B cell (primary cell): ENCODE results near the gene DDIT4. TPM values are rescaled to one million over a fixed set of nuclear protein-coding genes. Genes with fewer than 3 reads are reported as not detected.

ENCODE experiments used
- ATAC-seq: fragments of 200-7000 bp; cut with Tn5 transposase; one replicate; pipeline ENCODE4 v1.10.0; 2021; ENCODE audit warnings: low read depth, mild to moderate bottlenecking, moderate number of reproducible peaks, moderate library complexity
- CTCF ChIA-PET: fragments of 350-600 bp; sonication (Branson Sonifier 250); formaldehyde crosslinking; loops from one replicate; lab custom pipeline; 2021; ENCODE audit warnings: antibody characterized with exemption, inconsistent platforms; lab: Charles Lee
- POLR2A ChIA-PET: fragments of 350-600 bp; sonication (Branson Sonifier 250); formaldehyde crosslinking; loops from one replicate; lab custom pipeline; 2021; ENCODE audit warnings: antibody characterized with exemption; lab: Charles Lee
- DNase-seq: peaks from one replicate; pipeline ENCODE4 v3.0.0; 2013
- H2AFZ ChIP-seq: 2 replicates; pipeline ENCODE4 v1.6.1; 2012; ENCODE audit warnings: mild to moderate bottlenecking, low read depth, low read length; ENCODE audit not compliant: insufficient read depth, poor library complexity, severe bottlenecking
- H3K27ac ChIP-seq, 2 donors: 1 replicate in 1 of 2; 2 replicates in 1 of 2; pipeline ENCODE4 v1.5.1; 2012 to 2013; ENCODE audit warnings: low read length in 2 of 2, mild to moderate bottlenecking in 2 of 2, moderate library complexity in 1 of 2
- H3K27me3 ChIP-seq, 4 experiments: fragments of 200-600 bp in 1 of 4; sonication (generic) in 1 of 4; replicated peaks in 1 of 4; 1 replicate in 2 of 4; 2 replicates in 2 of 4; pipeline versions ENCODE4 v1.6.1 to v1.7.0; 2013 to 2016; ENCODE audit warnings: low read length in 3 of 4, mild to moderate bottlenecking in 2 of 4, mixed read lengths in 1 of 4, moderate library complexity in 1 of 4; ENCODE audit not compliant: insufficient read depth in 4 of 4, control insufficient read depth in 3 of 4; ENCODE audit errors: control extremely low read depth in 1 of 4
- H3K36me3 ChIP-seq, 2 experiments: replicated peaks in 1 of 2; 1 replicate in 1 of 2; 2 replicates in 1 of 2; pipeline versions ENCODE4 v1.6.1 to v1.7.1; 2013; ENCODE audit warnings: low read length in 1 of 2; ENCODE audit not compliant: insufficient read depth in 2 of 2, control insufficient read depth in 1 of 2; ENCODE audit errors: control extremely low read depth in 1 of 2, extremely low read depth in 1 of 2
- H3K4me1 ChIP-seq, 2 donors: fragments of 200-600 bp in 1 of 2; sonication (generic) in 1 of 2; 1 replicate in 1 of 2; 2 replicates in 1 of 2; pipeline versions ENCODE4 v1.5.1 to v1.6.1; 2013 to 2017; ENCODE audit warnings: low read length in 2 of 2; ENCODE audit not compliant: control insufficient read depth in 2 of 2, insufficient read depth in 2 of 2
- H3K4me2 ChIP-seq: replicated peaks from 2 replicates; pipeline ENCODE3; 2012; ENCODE audit warnings: mild to moderate bottlenecking, low read depth, low read length; ENCODE audit not compliant: poor library complexity, severe bottlenecking
- H3K4me3 ChIP-seq, 5 experiments: fragments of 200-600 bp in 1 of 5; sonication (generic) in 1 of 5; 1 replicate in 3 of 5; 2 replicates in 2 of 5; pipeline versions ENCODE4 v1.5.1 to v1.7.0; 2011 to 2016; ENCODE audit warnings: low read length in 4 of 5, mild to moderate bottlenecking in 4 of 5, low read depth in 2 of 5, control low read depth in 1 of 5, moderate library complexity in 1 of 5; ENCODE audit not compliant: insufficient read depth in 1 of 5; ENCODE audit errors: control extremely low read depth in 1 of 5, extremely low read depth in 1 of 5
- H3K79me2 ChIP-seq: fragments of 200-600 bp; sonication (generic); one replicate; pipeline ENCODE4 v1.6.0; 2016; ENCODE audit warnings: low read length; ENCODE audit not compliant: control insufficient read depth, insufficient read depth
- H3K9ac ChIP-seq: fragments of 200-600 bp; sonication (generic); 2 replicates; pipeline ENCODE4 v1.6.1; 2017; ENCODE audit warnings: mild to moderate bottlenecking, low read length, moderate library complexity
- H3K9me3 ChIP-seq, 3 donors: one replicate each; pipeline versions ENCODE4 v1.6.1 to v1.7.1; 2013; ENCODE audit warnings: low read length in 2 of 3; ENCODE audit not compliant: control insufficient read depth in 2 of 3, insufficient read depth in 1 of 3; ENCODE audit errors: control extremely low read depth in 1 of 3
- H4K20me1 ChIP-seq: 2 replicates; pipeline ENCODE4 v1.6.0; 2012; ENCODE audit warnings: mild to moderate bottlenecking, low read length; ENCODE audit not compliant: insufficient read depth, control insufficient read depth, poor library complexity, severe bottlenecking
- H3K27ac Mint-ChIP-seq: one replicate; pipeline ENCODE4 v1.8.0; 2021; ENCODE audit warnings: mixed read lengths
- H3K27me3 Mint-ChIP-seq: one replicate; pipeline ENCODE4 v1.8.0; 2021; ENCODE audit warnings: mixed read lengths
- H3K4me1 Mint-ChIP-seq: one replicate; pipeline ENCODE4 v1.8.0; 2021; ENCODE audit warnings: mixed read lengths
- H3K4me3 Mint-ChIP-seq: one replicate; pipeline ENCODE4 v1.8.0; 2021; ENCODE audit warnings: mixed read lengths
- H3K9me3 Mint-ChIP-seq: one replicate; pipeline ENCODE4 v1.8.0; 2022; ENCODE audit warnings: mixed read lengths; ENCODE audit not compliant: insufficient read depth
- CTCF ChIP-seq: fragments of 200-600 bp; IDR thresholded peaks from one replicate; pipeline ENCODE4 v1.8.0; 2022; ENCODE audit warnings: antibody characterized with exemption, mild to moderate bottlenecking
- EZH2 ChIP-seq: IDR thresholded peaks from 2 replicates; pipeline ENCODE4 v1.6.1; 2012; ENCODE audit warnings: borderline replicate concordance, low read depth, mild to moderate bottlenecking, moderate library complexity, low read length; ENCODE audit not compliant: insufficient read depth, poor library complexity, severe bottlenecking
- WGBS: methylation state at CpG from one replicate; pipeline ENCODE4 v1.1.5; 2013; ENCODE audit warnings: missing lambda C conversion rate; ENCODE audit not compliant: insufficient coverage; 5-methylcytosine and 5-hydroxymethylcytosine counted together
- intact Hi-C: fragments of 100-400 bp; cut with micrococcal nuclease; formaldehyde crosslinking; loops from one replicate; pipeline ENCODE4 v1.10.0; 2022
- polyA plus RNA-seq: library from polyadenylated mRNA; depleted of rRNA; stranded (reverse); fragments of >200 nt; gene quantifications from 2 replicates; pipeline ENCODE4 v1.2.3, GENCODE V29; 2012
- total RNA-seq, 2 donors: library from RNA; stranded (reverse); fragments of 120-200 nt in 1 of 2; gene quantifications; 1 replicate in 1 of 2; 2 replicates in 1 of 2; pipeline versions ENCODE4 v1.2.3 to v1.2.4, GENCODE V29; 2013 to 2022

The DDIT4 gene
- total and polyA plus RNA-seq, 2 donors (not counting 1 experiment from before 2014, with no cell fraction given) = 102 to 110 TPM

- Mint-ChIP-seq H3K4me3 (no peak overlapping the region), H3K9me3 (no peaks in the 10 kb centered on the region), H3K4me1 (peaks cover 38% of the 10 kb centered on the region), H3K27me3 (no peaks in the 10 kb centered on the region), H3K27ac (no peak overlapping the region)
- no peak for ATAC-seq
- no peak overlapping the region for H3K4me3 ChIP-seq
- CTCF ChIA-PET = interaction anchor here (1.4 to 2.0 kb wide), 2 partner anchors 10 to 12 kb away, joined by 4 to 9 read pairs; no protein-coding TSS in a partner anchor
- H3K36me3 ChIP-seq = no peaks in the 10 kb centered on the region
- H3K9ac ChIP-seq = no peak overlapping the region
- H3K9me3 ChIP-seq = no peaks in the 10 kb centered on the region
- TF ChIP-seq CTCF (no peak), EZH2 (no peak)
- intact Hi-C loops = no loop called here
- POLR2A ChIA-PET = interaction anchor here (0.6 kb wide), 1 partner anchor 90 kb away, joined by 3 read pairs; no protein-coding TSS in a partner anchor
- no peak for DNase-seq
- H3K27me3 ChIP-seq = peaks cover 0 to 4% (median 0%) of the 10 kb centered on the region in 4 experiments
- H4K20me1 ChIP-seq = no peaks in the 10 kb centered on the region
- WGBS = 100% methylated on average over 4 of the region's 8 CpGs
- no peak overlapping the region for H2AFZ ChIP-seq
- H3K79me2 ChIP-seq = no peaks in the 10 kb centered on the region
- H3K27ac ChIP-seq = no peak overlapping the region
- H3K4me2 ChIP-seq = no peak overlapping the region
- peaks cover 19 to 28% of the 10 kb centered on the region in 2 donors for H3K4me1 ChIP-seq
Measured at GRCh38 chr10:72312865-72313391, 39.2 kb downstream of the DDIT4 start.

GRCh38 chr10:72314263-72314662, 40.5 kb downstream of the DDIT4 start:
- Mint-ChIP-seq H3K4me3 (no peak overlapping the region), H3K4me1 (peaks cover 41% of the 10 kb centered on the region), H3K27ac (no peak overlapping the region), H3K9me3 (no peaks in the 10 kb centered on the region), H3K27me3 (no peaks in the 10 kb centered on the region)
- H3K36me3 ChIP-seq = no peaks in the 10 kb centered on the region
- no peak for DNase-seq
- H3K27ac ChIP-seq = no peak overlapping the region
- no peaks in the 10 kb centered on the region for H3K9me3 ChIP-seq
- ChIA-PET POLR2A (no interaction called here), CTCF (interaction anchor here (1.1 to 2.0 kb wide), 3 partner anchors 11 to 39 kb away, joined by 3 to 9 read pairs (median 4); no protein-coding TSS in a partner anchor)
- peaks cover 33 to 41% of the 10 kb centered on the region in 2 donors for H3K4me1 ChIP-seq
- intact Hi-C loops = no loop called here
- peaks cover 0 to 3% (median 0%) of the 10 kb centered on the region in 4 experiments for H3K27me3 ChIP-seq
- no peak overlapping the region for H2AFZ ChIP-seq
- no peak overlapping the region for H3K4me3 ChIP-seq
- WGBS = 96% methylated on average over 4 of the region's 7 CpGs
- H4K20me1 ChIP-seq = no peaks in the 10 kb centered on the region
- TF ChIP-seq CTCF = no peak
- TF ChIP-seq EZH2 = no peak
- no peaks in the 10 kb centered on the region for H3K79me2 ChIP-seq
- ATAC-seq = no peak
- no peak overlapping the region for H3K4me2 ChIP-seq
- no peak overlapping the region for H3K9ac ChIP-seq
